Spleen (tissue), 7 donors: ENCODE measurements around the gene CNPPD1.

ENCODE experiments used
- POLR2A ChIP-seq, 3 donors: fragments of 450-650 bp; IDR thresholded peaks; one replicate each; pipeline ENCODE4 v1.5.1; 2017; ENCODE audit warnings: antibody characterized with exemption in 3 of 3, mild to moderate bottlenecking in 1 of 3
- TF ChIP-seq, protein P1 (sequence below), 11 experiments: fragments of 200-600 bp in 7 of 11; fragments of 450-650 bp in 4 of 11; sonication (generic) in 4 of 11; IDR thresholded peaks in 8 of 11; conservative IDR thresholded peaks in 3 of 11; 1 replicate in 7 of 11; 2 replicates in 4 of 11; pipeline versions ENCODE4 v1.4.0 to v1.8.0; 2016 to 2021; ENCODE audit warnings: antibody characterized with exemption in 11 of 11, inconsistent platforms in 4 of 11, mild to moderate bottlenecking in 1 of 11
- donor health status: DM: no; HTN: no; CAD: no; lungs with moderate emphysema.
- donor health status: DM: no; HTN: no; CAD: no.
- donor health status: DM: no; HTN: no; CAD: no.

DNA sequence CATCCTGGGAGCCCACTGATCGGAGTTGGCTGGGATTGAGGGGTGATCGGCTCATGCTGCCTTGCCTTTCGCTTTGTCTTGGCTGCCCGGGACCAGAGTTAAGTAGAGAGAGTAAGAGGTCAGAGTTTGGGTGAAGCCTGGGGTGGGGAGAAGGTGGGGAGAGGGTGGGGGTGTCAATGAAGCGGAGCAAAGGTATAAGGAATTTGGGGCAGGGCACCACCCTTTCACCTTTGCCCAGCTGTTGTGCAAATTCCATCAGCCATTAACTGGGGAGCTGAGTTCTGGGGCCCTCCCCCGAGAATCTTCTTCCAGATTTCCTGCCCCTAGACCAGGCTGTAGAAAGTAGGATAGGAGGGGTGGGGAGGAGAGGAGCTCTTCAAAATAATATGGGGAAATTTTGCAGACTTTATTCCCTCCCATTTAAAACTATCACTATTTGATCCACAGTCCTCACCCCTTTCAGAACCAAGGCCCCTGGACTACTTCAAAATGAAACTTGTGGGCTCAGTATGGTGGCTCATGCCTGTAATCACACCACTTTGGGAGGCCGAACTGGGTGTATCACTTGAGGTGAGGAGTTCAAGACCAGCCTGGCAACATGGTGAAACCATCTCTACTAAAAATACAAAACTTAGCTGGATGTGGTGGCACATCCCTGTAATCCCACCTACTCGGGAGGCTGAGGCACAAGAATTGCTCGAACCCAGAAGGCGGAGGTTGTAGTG lies 6.6 kb downstream of the CNPPD1 start, which contains the start of gene SLC23A3:
- TF ChIP-seq, protein P1, sequence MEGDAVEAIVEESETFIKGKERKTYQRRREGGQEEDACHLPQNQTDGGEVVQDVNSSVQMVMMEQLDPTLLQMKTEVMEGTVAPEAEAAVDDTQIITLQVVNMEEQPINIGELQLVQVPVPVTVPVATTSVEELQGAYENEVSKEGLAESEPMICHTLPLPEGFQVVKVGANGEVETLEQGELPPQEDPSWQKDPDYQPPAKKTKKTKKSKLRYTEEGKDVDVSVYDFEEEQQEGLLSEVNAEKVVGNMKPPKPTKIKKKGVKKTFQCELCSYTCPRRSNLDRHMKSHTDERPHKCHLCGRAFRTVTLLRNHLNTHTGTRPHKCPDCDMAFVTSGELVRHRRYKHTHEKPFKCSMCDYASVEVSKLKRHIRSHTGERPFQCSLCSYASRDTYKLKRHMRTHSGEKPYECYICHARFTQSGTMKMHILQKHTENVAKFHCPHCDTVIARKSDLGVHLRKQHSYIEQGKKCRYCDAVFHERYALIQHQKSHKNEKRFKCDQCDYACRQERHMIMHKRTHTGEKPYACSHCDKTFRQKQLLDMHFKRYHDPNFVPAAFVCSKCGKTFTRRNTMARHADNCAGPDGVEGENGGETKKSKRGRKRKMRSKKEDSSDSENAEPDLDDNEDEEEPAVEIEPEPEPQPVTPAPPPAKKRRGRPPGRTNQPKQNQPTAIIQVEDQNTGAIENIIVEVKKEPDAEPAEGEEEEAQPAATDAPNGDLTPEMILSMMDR (IDR thresholded peaks at IDR 0.05 in 8 of 11, conservative IDR thresholded peaks at IDR 0.05 in 3 of 11): no peak
- TF ChIP-seq POLR2A (IDR thresholded peaks at IDR 0.05): no peak
